ENCODE measurements around the gene CHRNA4.

The CHRNA4 gene

GRCh38 chr20:63331741-63332400 is 29.3 kb downstream of the CHRNA4 start:
- no peak for DNase-seq

GRCh38 chr20:63330940-63331339 is 30.2 kb downstream of the CHRNA4 start:
- no peak for DNase-seq

- DNase-seq = no peak
Measured at GRCh38 chr20:63330084-63330760, 30.9 kb downstream of the CHRNA4 start.

GRCh38 chr20:63329331-63330083 is 31.6 kb downstream of the CHRNA4 start:
- no peak for DNase-seq

GRCh38 chr20:63328718-63329275 is 32.4 kb downstream of the CHRNA4 start:
- no peak for DNase-seq

- no peak for DNase-seq
Measured at GRCh38 chr20:63328026-63328700, 33.0 kb downstream of the CHRNA4 start.

GRCh38 chr20:63327231-63327745 is 33.9 kb downstream of the CHRNA4 start:
- DNase-seq = no peak

GRCh38 chr20:63326314-63327230 is 34.6 kb downstream of the CHRNA4 start:
- no peak for DNase-seq

GRCh38 chr20:63325554-63326313 is 35.4 kb downstream of the CHRNA4 start:
- DNase-seq = no peak

- DNase-seq = no peak
Measured at GRCh38 chr20:63325021-63325471, 36.1 kb downstream of the CHRNA4 start.

GRCh38 chr20:63323357-63323981 is 37.7 kb downstream of the CHRNA4 start:
- DNase-seq = no peak

GRCh38 chr20:63322933-63323273 is 38.2 kb downstream of the CHRNA4 start:
- no peak for DNase-seq

- no peak for DNase-seq
Measured at GRCh38 chr20:63322146-63322932, 38.8 kb downstream of the CHRNA4 start.

GRCh38 chr20:63321148-63321831 is 39.9 kb downstream of the CHRNA4 start:
- DNase-seq = no peak

- no peak for DNase-seq
Measured at GRCh38 chr20:63320616-63321147, 40.5 kb downstream of the CHRNA4 start.

- no peak for DNase-seq
Measured at GRCh38 chr20:63320041-63320511, 41.1 kb downstream of the CHRNA4 start.

GRCh38 chr20:63319164-63320040 is 41.7 kb downstream of the CHRNA4 start:
- no peak for DNase-seq

Measured in SW 1271 (cell line).